ENCODE measurements around the gene PCBP2. TPM values are rescaled to one million over a fixed set of nuclear protein-coding genes. Genes with fewer than 3 reads are reported as not detected.

PCBP2 gene
- total and polyA plus RNA-seq, 2 of the 4 experiments (the other 2 are of a cell fraction): 190 to 586 TPM

GRCh38 chr12:53423597-53423996 lies 28.3 kb upstream of the PCBP2 start, which contains the start of gene AMHR2:
Gene AMHR2, plus strand, starts transcription at chr12:53423855. Its CDS starts 80 bp downstream, at chr12:53423935.
- H2AK5ac ChIP-seq (ENCODE audit: low read depth, low read length): no peak within 1 kb of the TSS
- no peaks in the 10 kb centered on the region for H3K9me3 ChIP-seq (ENCODE audit: control insufficient read depth, insufficient read depth, low read length)
- no peak within 1 kb of the TSS; the same call in 1 of the 2 replicates for H3K23ac ChIP-seq (ENCODE audit: low read depth, low read length)
- H2BK120ac ChIP-seq (ENCODE audit: low read depth, low read length): no peak within 1 kb of the TSS
- H4K91ac ChIP-seq (ENCODE audit: insufficient read depth, low read depth, low read length): no peak within 1 kb of the TSS
- no peak within 1 kb of the TSS for H2BK15ac ChIP-seq (ENCODE audit: low read depth, low read length)
- H3K4me1 ChIP-seq (ENCODE audit: control insufficient read depth, insufficient read depth, low read length): peaks cover 4% of the 10 kb centered on the region
- H3K27ac ChIP-seq (ENCODE audit: insufficient read depth, low read length): no peak within 1 kb of the TSS
- ATAC-seq (ENCODE audit: low read depth) (no peak), DNase-seq (no peak)
- H3K4me2 ChIP-seq (ENCODE audit: low read depth, low read length): no peak within 1 kb of the TSS
- POLR2A ChIA-PET (ENCODE audit: unreplicated experiment): no interaction called here
- no peak within 1 kb of the TSS for H2AK9ac ChIP-seq (replicated peaks; ENCODE audit: low read depth, low read length, poor library complexity)
- no peak within 1 kb of the TSS for H3K56ac ChIP-seq (ENCODE audit: extremely low read depth, insufficient read depth, low read length)
- H4K8ac ChIP-seq (ENCODE audit: low read depth in 2 of 2, low read length in 2 of 2): no peak within 1 kb of the TSS
- WGBS, 2 experiments (ENCODE audit: extremely low coverage in 2 of 2, insufficient read length in 1 of 2): no CpG with 5 or more reads among the region's 1 CpG
- H3K79me1 ChIP-seq (ENCODE audit: low read depth in 1 of 2, low read length in 2 of 2): no peaks in the 10 kb centered on the region
- H3K18ac ChIP-seq (ENCODE audit: low read depth, low read length): no peak within 1 kb of the TSS
- BruUV-seq (replicated peaks): no TSS peak
- H3K4me3 ChIP-seq (ENCODE audit: insufficient read depth, low read depth, low read length): no peak within 1 kb of the TSS
- H3K14ac ChIP-seq (replicated peaks; ENCODE audit: low read depth, low read length): no peak within 1 kb of the TSS
- H4K20me1 ChIP-seq (ENCODE audit: insufficient read depth, low read length): peaks cover 6% of the 10 kb centered on the region
- no peak within 1 kb of the TSS for H4K5ac ChIP-seq (ENCODE audit: low read depth, low read length)
- CTCF ChIA-PET: interaction anchor here (3.8 kb wide), 1 partner anchor 70 kb away, joined by 40 read pairs; no protein-coding TSS in a partner anchor
- peaks cover 10% of the 10 kb centered on the region; the same call in 1 of the 2 replicates for H3K9me1 ChIP-seq (ENCODE audit: insufficient read depth, low read length)
- in situ Hi-C loops (cut with MboI; ENCODE audit: low sequenced_read_pairs): no loop called here
- no peak within 1 kb of the TSS for H2BK20ac ChIP-seq (ENCODE audit: low read depth, low read length)
- no peak within 1 kb of the TSS for H2AFZ ChIP-seq (replicated peaks; ENCODE audit: low read length, poor library complexity)
- no peaks in the 10 kb centered on the region for H3K36me3 ChIP-seq (ENCODE audit: control insufficient read depth, insufficient read depth, low read length)
- H3K27me3 ChIP-seq (ENCODE audit: control insufficient read depth, insufficient read depth, low read length): peaks cover 10% of the 10 kb centered on the region; the same call in 1 of the 2 replicates
- intact Hi-C loops (cut with micrococcal nuclease): no loop called here
- dilution Hi-C loops (cut with HindIII; ENCODE audit: low sequenced_read_pairs, unreplicated experiment): no loop called here
- H2BK5ac ChIP-seq (ENCODE audit: low read depth, low read length, poor library complexity, severe bottlenecking): no peak within 1 kb of the TSS
- H3K9ac ChIP-seq (ENCODE audit: low read depth, low read length): no peak within 1 kb of the TSS
- H3K4ac ChIP-seq (ENCODE audit: low read depth, low read length): no peak within 1 kb of the TSS
- TF ChIP-seq RFX5 (IDR thresholded peaks at IDR 0.05; ENCODE audit: low read depth, low read length) (no peak), RAD21 (IDR thresholded peaks at IDR 0.05; ENCODE audit: low read length) (no peak), MAFK (IDR thresholded peaks at IDR 0.05; ENCODE audit: low read depth, low read length) (no peak), ELK1 (IDR thresholded peaks at IDR 0.05; ENCODE audit: borderline replicate concordance, low read depth, low read length) (no peak), POLR2A (IDR thresholded peaks at IDR 0.05; ENCODE audit: low read depth, low read length) (no peak), MAZ (IDR thresholded peaks at IDR 0.05; ENCODE audit: borderline replicate concordance, low read depth, low read length) (no peak), FOS (IDR thresholded peaks at IDR 0.05; ENCODE audit: low read depth, low read length) (no peak), CEBPB (IDR thresholded peaks at IDR 0.05; ENCODE audit: low read depth, low read length) (no peak), MXI1 (IDR thresholded peaks at IDR 0.05; ENCODE audit: borderline replicate concordance, low read depth, low read length) (no peak), CHD1 (IDR thresholded peaks at IDR 0.05; ENCODE audit: low read depth, low read length) (no peak), USF2 (IDR thresholded peaks at IDR 0.05; ENCODE audit: low read depth, low read length) (no peak), NFE2L2 (IDR thresholded peaks at IDR 0.05; ENCODE audit: low read depth, low read length) (no peak), CTCF (conservative IDR thresholded peaks at IDR 0.05; ENCODE audit: low read depth, low read length) (no peak), RCOR1 (IDR thresholded peaks at IDR 0.05; ENCODE audit: insufficient replicate concordance, low read length) (no peak), BHLHE40 (IDR thresholded peaks at IDR 0.05; ENCODE audit: low read depth, low read length) (no peak), SMC3 (IDR thresholded peaks at IDR 0.05; ENCODE audit: low read depth, low read length) (no peak)

Data from IMR-90 (cell line).